Cerebellar nuclear complex (tissue), 1 donor: ENCODE measurements around the gene ANTXR1.

Experiments
- DNase-seq, 2 experiments: peaks; one replicate each; lab custom pipeline; 2025; lab: John Stamatoyannopoulos, UW

ANTXR1 gene

GRCh38 chr2:69134306-69134945 is 121.4 kb downstream of the ANTXR1 start:
- no peak for DNase-seq

DNA sequence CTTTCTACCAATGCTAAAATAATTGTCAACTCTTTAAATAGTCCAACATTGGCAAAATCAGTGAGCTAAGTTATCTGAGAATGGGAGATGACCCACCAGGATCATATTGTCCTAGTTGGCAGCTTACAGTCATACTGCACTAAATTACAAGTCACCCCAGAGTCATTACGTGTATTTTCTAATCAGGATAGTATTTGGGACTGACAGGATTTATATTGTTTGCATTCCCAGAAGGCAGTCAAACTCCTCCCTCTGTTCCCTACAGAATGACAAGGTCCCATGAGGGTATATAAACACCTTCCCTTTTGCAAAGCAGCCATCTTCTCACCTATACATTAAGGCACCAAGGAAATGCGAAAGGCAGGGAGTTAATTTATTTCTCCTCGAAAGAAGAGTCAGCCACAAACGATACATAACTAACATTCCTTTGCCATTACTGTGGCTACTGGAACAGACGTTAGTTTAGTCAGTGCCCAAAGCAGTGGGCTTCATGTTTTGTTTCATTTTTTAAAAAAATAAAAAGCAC is 125.3 kb downstream of the ANTXR1 start:
- DNase-seq = no peak

DNA sequence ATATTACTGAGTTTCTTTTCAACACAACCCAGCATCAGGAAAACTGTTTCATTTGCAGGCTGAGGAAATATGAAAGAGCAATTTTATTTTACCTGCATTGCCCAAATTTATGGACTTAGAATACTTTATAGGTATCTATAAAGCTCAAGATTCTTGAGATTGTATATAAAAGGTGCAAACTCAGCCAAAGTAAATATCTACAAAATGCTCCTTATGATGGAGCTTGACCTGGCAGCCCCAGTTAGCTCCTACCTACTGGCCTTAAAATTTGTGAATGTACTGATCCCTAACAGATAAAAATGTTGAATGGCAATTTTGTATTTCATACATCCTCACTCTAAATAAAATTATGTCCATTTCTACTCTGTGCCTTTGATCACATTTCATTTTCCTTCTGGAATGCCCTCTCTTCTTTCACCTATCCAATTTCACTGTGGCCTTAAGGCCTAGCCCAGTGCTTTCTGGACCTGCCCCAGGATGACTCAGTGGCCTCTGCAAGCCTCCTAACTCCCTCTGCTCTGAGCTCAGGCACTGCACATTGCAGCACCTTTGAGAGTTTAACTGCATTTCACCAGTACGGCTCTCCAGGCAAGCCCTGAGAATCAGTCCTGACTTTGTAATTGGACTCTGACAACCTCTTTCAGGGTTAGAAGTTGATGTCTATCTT is 125.9 kb downstream of the ANTXR1 start:
- DNase-seq = no peak

GRCh38 chr2:69139778-69140670 is 127.0 kb downstream of the ANTXR1 start:
- no peak for DNase-seq

- DNase-seq = no peak
Measured at GRCh38 chr2:69141061-69141460, 128.1 kb downstream of the ANTXR1 start.

GRCh38 chr2:69143748-69144360 is 130.9 kb downstream of the ANTXR1 start:
- no peak for DNase-seq

DNA sequence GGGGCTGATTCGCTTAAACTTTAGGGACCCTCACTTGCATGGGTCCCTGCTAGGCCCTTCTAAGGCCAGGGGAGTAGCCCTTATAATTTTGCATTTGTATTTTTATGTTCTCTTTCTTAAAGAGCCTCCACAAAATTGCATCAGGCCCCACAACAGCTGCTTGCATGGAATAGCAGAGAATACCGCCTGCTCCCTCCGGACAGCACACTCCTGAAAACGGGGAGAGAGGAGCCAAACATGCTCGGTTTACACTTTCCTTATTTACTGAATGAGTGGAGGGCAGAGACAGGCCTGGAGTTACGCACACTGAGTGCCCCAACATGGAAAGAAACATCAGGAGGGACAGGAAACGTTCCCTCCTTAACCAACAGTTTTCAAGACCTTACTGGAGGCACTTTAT is 132.2 kb downstream of the ANTXR1 start:
- no peak for DNase-seq

- no peak for DNase-seq
Measured at GRCh38 chr2:69147841-69148533, 135.0 kb downstream of the ANTXR1 start.

DNA sequence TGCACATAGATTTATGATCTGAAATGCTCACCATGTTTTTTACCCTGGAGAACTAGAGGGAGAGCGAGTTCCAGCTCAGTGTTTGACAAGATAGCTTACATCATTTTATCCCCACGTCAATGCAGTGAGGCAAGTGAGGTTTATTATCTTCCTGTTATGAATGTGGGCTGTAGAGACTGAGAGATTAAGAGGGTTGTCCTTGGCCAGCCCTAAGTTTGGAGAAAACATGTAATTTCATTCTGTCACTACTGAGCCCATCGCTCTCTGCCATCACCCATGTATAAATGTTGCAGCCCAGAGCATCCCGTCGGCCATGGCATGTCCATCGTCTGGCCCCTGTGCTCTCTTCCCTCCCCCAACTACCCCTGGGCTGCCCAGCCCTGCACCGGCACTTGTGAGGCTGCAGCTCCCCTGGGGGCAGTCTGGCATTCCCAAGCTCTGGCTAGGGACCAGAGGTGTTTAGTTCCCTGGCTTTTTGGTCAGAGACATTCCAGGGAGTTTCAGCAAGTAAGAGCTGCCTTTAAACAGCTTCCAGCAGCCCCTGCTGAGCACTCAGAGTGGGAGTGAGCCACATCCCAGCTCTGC is 136.7 kb downstream of the ANTXR1 start:
- DNase-seq = no peak

DNA sequence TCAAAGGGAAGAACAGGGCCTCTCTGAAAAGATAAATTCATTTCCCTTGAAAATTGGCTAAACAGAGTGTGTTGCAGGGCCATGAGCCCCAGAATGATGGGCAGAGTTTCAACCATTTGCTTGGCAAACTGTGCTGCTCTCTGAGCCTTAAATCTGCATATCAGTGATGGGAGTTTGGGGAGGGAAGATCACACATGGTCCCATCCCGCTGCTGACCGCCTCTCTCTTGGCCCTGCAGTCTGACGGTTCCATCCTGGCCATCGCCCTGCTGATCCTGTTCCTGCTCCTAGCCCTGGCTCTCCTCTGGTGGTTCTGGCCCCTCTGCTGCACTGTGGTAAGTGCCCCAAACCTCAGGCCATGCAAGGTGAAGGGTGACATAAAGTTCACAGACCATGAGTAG is 139.0 kb downstream of the ANTXR1 start:
- no peak for DNase-seq

- no peak for DNase-seq
Measured at GRCh38 chr2:69152847-69153583, 140.0 kb downstream of the ANTXR1 start.

DNA sequence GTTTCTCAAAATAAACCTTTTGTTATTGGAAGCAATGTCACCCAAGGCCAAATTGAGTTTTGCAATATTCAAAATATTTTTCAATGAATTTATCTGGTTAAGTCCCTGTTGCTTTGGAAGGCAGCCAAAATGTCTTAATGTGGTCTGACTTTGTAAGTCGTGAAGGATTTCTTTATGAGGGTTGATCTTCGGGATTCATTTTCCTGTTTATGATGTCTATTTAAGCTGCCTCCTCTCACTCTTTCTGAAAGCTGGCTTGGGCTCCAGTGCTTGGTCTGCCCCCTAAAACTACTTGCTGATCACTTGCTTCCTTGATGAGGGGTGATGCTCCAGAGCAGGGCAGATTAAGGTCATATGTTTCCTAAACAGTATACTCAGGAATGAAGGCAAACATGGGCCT is 141.1 kb downstream of the ANTXR1 start:
- no peak for DNase-seq

- DNase-seq = no peak
Measured at GRCh38 chr2:69156624-69157023, 143.6 kb downstream of the ANTXR1 start.

DNA sequence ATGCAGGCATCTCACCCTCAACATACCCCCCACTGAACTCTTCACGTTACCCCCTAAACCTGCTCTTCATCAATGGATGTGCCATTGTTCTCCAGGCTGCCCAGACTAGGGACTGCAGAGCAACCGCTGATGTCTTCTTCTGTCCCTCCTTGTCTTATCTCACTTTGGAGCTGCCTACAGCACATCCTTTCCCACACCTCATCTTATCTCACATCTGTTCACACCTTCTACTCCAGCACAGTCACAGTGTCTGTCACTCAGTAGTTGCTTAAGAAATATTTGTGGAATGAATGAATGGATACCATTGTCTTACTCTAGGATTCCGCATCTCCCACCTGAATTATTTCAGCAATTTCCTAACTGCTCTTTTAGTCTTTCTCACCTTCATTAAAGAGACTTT is 144.5 kb downstream of the ANTXR1 start:
- no peak for DNase-seq

DNA sequence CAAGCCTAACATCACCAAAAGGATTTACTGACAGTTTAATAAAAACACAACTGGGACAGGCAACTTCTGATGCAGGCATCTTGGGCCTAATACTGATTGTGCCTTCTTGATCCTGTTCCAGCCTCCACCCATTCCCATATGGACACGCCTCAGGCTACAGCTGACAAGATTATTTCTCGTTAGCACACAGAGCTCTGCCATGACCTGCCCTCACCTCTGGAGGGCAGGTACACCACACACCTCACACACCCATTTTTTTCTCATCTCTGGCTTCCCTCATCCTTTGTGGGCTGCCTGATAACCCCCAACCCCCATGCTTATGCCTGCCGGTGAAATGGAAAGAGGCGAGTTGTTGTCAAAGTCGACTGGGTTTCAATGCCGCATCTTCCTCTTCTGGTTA is 147.0 kb downstream of the ANTXR1 start:
- no peak for DNase-seq

GRCh38 chr2:69162057-69162456 is 149.1 kb downstream of the ANTXR1 start:
- no peak for DNase-seq

DNA sequence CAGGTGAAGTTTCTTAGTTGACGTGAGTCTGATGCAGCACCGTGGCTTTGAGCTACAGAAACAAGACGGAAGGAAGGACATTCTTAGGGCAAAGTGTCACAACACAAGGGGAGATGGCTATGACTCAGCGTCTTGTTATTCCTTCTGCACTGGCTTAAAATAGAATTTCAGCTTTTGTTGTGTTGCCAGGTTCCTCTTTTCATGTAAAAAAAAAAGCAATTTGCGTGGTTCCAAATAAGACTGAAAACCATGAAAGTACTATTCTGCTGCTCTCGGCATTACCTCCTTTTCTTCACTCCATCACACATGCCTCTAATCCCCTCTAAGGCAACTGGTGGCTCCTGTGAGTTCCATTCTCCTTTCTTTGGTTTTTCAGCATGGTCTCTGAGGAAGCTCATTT is 150.1 kb downstream of the ANTXR1 start:
- no peak for DNase-seq

GRCh38 chr2:69163556-69163955 is 150.6 kb downstream of the ANTXR1 start:
- no peak for DNase-seq

- DNase-seq = no peak
Measured at GRCh38 chr2:69164061-69164778, 151.2 kb downstream of the ANTXR1 start.
